NCI-H2196 treated with DMSO at 0.1 percent for 48 hours (cell line): Measurements from ENCODE around the gene FOXA3.
A peak's percentile ranks its signal among the peaks of the same experiment; 100 is the strongest.
"Not testable (repeated sequence)": the region's sequence is repeated elsewhere in the genome, so short reads cannot be mapped to it uniquely, and the experiment has no call there.

Experiments
- DNase-seq: peaks from one replicate; lab custom pipeline; 2025; ENCODE audit not compliant: unreplicated experiment; lab: John Stamatoyannopoulos, UW

The FOXA3 gene

DNA sequence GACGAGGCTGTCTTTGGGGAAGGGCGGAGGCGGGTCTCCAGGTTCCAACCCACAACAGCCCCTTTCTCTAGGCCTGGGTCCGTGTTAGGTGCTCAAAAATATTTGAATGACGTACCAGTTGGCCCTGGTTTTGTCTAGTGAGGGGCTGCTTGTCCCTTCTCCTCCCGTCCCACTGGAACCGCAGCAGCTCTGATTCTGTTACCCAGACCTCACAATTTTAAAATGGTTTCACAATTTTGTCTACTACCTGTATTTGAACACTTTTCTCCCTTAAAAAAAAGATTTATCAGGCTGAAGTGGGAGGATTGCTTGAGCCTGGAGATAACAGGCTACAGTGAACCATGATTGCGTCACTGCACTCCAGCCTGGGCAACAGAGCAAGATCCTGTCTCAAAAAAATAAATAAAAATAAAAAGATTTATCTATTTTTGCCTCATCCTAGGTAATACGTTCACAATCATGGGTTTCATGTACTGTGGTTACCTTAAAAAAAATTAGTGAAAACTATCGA lies 23.1 kb downstream of the FOXA3 start:
- no peak for DNase-seq

DNA sequence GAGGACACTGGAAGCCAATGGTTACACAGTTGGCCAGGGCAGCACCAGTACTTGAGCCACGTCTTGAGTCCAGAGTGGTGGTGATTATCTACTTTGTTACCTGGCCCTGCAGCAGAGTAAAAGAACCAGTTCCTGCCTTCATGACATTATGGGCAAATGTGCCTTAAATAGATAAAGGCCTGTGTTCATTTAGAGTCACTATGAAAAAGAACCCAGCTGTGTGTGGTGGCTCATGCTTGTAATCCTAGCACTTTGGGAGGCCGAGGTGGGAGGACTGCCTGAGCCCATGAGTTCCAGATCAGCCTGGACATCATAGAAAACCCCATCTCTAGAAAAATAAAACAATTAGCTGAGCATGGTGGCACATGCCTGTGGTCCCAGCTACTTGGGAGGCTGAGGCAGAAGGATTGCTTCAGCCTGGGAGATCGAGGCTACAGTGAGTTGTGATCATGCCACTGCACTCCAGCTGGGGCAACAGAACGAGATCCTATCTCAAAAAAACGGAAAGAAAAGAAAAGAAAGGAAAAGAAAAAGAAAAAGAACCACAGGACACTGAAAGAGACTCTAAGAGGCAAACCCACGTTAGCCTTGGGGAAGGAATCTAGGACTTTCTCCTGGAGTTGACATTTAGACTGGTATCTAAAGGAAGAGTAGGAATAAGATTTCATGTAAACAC lies 25.2 kb downstream of the FOXA3 start:
- no peak for DNase-seq

DNA sequence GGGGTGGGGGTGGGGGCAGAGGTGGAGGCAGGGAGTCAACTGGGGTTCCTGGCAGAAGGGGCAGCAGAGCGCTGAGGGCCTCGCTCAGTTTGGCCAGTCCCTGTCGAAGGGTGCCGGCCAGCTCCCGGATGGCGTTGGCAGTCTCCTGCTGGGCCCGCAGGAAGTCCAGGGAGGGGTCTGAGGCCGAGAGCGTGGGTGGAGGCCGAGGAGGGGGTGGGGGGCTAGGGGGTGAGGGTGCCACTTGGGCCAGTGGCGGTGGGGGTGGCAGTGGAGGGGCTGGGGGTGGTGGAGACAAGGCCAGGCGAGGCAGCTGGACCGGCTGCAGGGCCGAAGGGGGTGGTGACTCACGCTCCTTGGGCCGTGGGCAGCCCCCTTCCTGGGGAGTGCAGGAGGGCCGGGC lies 26.8 kb downstream of the FOXA3 start:
- no peak for DNase-seq

DNA sequence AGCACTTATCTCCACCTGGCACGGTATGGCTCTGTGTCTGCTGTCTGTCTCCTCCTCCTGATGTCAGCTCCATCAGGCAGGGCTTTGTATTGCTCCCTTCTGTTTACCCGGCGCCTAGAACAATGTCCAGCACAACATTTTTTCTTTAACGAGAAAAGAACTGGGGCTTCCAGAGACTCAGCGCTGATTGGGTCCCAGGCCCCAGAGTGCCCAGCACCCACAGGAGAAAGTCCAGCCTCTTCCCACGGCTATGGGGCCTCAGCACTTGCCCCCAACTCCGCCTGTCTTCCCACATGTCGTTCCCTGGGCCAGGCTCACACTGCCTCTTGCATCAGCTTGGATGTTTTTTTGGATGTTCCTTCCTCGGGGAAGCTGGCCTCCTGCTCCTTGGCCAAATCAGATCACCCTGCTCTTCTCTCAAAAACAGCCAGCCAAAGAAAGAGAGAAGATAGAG lies 31.4 kb downstream of the FOXA3 start:
- DNase-seq, result no peak

DNA sequence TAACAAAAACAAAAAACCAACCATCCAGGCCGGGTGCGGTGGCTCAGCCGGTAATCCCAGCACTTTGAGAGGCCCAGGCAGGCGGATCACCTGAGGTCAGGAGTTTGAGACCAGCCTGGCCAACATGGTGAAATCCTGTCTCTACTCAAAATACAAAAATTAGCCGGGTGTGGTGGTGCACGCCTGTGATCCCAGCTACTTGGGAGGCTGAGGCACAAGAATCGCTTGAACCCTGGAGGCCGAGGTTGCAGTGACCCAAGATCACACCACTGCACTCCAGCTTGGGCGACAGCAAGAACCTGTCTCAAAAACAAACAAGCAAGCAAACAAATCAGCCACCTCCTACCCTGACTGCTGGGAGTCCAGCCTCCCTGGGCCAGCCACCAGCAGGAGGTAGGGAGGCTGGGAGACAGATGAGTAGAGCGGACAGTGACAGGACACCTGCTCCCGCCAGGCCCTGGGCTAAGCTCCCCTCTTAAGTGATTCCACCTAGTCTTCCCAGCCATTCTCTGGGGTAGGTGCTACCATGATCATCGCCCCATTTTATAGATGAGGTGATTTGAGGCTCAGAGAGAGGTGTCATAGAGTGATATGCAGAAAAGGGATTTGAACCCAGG lies 32.0 kb downstream of the FOXA3 start:
- DNase-seq, result not testable (repeated sequence)

DNA sequence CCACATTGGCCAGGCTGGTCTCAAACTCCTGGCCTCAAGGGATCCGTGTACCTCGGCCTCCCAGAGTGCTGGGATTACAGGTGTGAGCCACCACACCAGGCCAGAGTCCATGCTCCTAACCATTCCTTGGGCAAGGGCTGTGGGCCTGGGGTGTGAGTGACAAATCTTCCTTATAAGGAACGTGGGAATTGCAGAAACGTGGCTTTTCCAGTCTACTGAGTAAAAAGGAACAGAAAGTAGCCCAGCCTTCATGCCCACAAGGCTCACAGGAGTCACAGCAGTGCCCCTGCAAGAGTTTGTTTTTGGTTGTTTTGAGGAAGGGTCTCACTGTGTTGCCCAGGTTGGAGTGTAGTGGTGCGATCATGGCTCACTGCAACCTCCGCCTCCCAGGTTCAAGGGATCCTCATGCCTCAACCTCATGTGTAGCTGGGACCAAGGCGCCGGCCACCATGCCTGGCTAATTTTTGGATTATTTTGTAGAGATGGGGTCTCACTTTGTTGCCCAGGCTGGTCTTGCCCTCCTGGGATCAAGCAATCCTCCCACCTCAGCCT lies 33.2 kb downstream of the FOXA3 start:
- DNase-seq, result no peak

DNA sequence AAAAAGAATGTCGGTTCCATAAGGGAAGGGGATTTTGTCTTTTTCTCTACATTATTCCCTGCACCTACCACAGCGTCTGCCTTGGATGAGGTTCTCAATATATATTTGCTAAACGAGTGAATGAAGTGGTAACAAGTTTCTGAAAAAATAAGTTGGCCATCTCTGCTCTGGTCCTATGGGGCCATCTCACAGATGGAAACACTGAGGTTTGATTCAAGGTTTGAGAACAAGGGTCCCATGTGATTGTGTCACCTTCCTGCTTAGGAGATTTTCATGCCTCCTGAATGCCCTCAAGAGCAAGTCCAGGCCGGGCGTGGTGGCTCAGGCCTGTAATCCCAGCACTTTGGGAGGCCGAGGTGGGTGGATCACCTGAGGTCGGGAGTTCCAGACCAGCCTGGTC lies 35.1 kb downstream of the FOXA3 start:
- no peak for DNase-seq

DNA sequence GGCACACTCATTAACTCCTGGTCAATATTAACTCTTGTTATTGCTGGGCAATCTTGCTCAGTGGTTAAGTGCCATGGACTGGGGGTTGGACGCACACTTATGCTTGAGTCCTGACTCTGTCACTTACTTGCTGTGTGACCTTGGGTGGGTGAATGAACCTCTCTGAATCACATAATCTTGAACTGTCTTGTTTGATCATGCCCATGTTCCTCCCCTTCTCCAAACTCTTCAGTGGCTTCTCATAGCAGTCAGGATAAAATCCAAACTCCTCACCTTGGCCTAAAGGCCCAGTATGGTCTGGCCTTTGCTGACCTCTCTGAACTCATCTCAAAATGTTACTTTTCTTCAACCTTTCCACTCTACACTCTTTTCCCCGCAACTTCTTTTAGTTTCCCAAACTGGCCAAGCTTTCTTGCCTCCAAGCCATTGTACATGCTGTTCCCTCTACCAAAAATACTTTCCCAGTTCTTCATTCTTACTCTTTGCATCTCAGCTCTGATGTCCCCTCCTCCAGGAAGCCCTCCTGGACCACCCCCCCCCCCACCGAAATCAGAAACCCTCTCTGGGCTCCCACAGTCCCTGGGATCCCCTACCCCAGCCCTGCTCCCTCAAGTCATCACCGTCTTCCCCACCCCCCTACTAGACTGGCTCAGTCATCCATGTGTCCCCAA lies 35.9 kb downstream of the FOXA3 start:
- no peak for DNase-seq

DNA sequence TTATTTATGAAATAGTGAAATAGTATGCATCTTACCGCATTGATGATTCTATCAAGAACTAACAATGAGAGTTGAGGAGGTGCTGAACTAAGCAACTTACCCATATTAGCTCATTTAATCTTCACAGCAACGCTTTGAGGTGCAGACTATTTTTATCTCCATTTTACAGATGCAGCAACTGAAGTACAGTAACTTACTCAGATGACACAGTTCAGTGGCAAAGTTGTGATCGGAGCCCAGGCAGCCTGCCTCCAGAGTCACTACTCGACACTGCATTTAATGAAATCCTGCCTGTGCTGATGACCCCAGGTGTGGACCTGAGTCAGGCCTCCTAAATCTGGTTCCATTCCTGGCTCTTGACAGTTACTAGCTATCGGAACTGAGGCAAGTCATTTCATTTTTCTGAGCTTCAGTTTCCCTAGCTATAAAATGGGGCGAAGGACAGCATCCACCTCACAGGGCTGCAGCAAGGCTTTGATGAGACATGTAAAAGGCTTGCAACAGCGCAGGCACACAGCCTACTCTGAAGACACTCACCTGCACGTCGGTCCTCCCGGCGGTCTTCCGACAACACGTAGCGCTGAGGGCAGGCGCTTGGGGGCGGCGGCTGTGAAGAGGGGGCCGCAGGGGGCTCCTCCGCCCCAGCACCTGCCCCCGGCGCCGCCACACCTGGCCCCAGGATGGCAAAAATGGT lies 36.8 kb downstream of the FOXA3 start:
- no peak for DNase-seq

DNA sequence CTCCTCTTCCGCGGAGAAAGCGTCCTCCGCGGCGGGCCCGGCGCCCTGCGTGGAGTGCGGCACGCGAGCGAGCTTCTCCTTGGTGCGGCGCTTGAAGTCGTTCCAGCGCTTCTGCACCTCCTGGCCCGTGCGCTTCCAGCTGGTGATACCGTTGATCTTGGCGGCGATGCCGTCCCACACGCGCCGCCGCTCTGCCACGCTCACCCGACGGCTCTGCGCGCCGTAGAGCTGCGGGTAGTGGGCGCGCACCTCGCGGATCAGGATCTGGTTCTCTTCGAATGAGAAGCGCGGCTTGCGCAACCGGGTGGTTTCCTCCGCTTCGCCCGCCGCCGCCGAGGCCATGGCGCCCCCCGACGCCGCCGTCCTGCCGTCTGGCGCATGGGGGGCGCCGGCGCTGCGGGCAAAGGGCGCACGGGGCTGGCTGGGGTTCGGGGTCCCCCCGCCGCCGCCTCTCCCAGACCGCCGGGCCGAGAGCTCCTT lies 37.3 kb downstream of the FOXA3 start:
- DNase-seq, result no peak

DNA sequence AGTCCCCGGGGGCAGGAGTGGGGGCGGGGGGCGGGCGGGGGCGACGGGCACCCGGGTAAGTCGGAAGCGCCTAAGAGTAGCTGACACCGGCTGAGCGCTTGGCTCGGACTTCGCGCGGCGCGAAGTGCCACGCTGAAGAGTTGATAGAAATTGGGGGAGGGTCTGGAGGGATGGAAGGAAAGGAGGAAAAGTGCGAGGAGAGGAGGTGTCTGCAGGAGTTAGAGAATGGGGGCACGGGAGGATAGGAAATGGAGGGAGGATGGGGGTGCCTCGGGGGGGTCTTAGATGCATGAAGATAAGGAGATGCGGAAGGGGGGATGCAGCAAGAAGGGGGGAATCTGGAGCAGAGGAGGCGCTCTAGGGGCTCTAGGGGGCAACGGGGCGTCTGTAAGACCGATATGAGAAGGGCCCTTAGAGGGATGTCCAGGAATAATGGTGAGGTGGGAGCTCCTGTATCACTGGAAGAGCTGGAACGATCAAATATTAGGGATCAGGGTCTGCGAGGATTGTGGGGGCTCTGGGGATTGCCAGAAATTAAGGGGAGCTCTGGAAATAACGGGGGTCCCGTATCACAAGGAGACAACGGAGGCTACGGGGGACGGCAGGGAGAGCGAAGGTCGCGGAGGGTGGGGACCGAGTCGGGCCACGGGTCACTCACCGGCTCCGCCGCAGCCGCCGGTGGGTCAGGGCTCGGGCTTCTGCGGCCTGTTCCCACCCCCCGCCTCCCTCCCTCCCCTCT lies 38.0 kb downstream of the FOXA3 start, which contains the start of gene MYPOP:
Gene MYPOP, minus strand, starts transcription at position 702 of the 739 bp plus-strand sequence. CDS start 840 bp downstream, outside the sequence.
- no peak for DNase-seq

DNA sequence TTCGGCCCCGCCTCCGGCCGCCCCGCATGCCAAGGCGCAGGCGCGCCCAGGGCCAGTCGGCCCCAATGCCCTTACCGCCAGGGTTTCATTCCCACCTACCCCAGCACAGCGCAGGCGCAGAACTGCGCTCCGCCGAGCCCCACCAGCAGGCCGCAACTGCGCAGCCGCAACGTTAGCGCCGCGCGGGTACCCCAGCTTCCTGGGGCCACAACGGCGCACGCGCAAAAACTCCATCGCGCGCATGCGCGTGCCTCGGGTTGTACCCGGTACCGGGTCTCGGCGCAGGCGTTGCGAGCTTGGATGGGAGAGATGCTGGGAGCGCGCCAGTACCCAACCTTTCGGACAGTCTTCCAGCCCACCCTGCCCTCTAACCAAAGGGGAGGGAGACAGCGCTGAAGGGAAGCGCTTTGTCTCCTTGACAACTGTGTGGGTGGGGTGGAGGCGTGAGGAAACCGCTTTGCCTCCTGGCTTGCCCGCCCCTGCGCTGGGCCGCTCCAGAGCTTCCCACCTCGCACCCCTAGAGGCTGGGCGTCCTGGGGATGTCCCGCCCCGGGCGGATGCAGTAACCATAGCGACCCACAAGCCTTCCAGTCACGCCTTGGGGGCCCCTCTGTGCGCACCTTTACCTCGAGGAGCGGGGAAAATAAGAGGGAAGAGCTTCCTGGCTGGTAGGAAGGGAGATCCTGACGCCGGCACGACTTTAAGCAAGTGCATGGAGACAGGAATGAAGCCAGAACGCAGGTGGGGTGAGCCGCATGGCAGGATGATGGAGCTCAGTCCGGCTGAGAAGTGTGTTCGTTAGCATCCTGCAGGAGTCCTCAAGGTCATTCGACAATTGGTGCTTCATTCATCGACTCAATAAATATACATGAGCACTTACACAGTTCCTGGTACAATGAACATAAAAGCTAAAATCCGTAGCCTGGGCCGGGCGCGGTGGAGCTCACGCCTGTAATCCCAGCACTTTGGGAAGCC lies 38.8 kb downstream of the FOXA3 start:
- DNase-seq, result peak; percentile 95

DNA sequence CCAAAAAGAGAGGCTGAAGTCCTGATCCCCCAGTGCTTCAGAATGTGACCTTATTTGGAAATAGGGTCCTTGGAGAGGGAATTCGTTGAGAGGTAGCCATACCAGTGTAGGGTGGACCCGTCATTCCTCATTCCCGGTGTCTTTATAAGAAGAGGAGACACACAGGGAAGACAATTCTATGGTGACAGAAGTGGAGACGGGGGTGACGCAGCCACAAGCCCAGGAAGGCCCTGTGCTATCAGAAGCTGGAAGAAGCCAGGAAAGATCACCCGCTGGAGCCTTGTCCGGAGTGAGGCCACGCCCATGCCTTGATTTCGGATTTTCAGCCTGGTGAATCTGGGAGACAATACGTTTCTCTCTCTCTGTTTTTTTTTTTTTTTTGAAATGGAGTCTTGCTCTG lies 40.9 kb downstream of the FOXA3 start:
- no peak for DNase-seq

DNA sequence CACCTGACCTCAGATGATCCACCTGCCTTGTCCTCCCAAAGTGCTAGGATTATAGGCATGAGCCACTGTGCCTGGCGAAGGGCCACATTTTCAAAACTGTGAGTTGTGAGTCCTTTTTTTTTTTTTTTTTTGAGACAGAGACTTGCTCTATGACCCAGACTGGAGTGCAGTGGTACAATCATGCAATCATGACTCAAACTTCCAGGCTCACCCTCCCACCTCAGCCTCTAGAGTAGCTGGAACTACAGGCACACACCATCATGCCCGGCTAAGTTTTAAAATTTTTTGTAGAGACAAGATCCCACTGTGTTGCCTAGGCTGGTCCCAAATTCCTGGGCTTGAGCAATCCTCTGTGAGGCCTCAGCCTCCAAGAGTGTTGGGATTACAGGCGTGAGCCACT lies 42.1 kb downstream of the FOXA3 start:
- DNase-seq, result no peak

DNA sequence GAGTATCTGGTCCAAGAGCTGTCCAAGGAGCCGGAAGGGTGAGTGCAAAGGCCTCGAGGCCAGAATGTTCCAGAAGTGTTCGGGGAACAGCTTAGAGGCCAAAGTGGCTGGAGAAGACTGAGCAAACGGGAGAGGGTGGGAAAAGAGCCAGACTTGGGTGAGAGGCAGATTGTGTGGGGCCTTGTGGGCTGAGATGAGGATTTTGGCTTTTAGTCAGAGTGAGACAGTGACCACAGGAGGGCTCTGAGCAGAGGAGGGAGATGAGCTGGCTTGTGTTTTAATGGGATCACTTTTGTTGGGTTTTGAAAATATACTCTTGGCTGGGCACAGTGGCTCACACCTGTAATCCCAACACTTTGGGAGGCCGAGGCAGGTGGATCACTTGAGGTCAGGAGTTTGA lies 44.8 kb downstream of the FOXA3 start:
- DNase-seq, result no peak

DNA sequence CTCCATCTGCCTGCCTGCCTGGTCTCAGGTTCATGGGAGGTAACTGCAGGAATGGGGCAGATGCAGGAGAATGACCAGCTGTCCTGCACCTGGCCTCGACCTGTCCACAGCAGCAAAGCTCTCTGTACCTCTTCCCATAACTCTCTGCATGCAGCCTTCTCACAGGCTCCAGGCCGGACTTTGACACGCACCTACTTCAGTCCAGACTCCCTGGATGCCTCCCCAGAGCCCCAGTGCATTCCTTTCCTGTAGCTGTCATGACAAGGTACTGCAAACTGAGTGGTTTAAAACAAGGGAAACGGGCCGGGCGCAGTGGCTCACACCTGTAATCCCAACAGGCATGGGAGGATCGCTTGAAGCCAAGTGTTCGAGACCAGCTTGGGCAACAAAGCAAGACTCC lies 47.2 kb downstream of the FOXA3 start:
- no peak for DNase-seq

DNA sequence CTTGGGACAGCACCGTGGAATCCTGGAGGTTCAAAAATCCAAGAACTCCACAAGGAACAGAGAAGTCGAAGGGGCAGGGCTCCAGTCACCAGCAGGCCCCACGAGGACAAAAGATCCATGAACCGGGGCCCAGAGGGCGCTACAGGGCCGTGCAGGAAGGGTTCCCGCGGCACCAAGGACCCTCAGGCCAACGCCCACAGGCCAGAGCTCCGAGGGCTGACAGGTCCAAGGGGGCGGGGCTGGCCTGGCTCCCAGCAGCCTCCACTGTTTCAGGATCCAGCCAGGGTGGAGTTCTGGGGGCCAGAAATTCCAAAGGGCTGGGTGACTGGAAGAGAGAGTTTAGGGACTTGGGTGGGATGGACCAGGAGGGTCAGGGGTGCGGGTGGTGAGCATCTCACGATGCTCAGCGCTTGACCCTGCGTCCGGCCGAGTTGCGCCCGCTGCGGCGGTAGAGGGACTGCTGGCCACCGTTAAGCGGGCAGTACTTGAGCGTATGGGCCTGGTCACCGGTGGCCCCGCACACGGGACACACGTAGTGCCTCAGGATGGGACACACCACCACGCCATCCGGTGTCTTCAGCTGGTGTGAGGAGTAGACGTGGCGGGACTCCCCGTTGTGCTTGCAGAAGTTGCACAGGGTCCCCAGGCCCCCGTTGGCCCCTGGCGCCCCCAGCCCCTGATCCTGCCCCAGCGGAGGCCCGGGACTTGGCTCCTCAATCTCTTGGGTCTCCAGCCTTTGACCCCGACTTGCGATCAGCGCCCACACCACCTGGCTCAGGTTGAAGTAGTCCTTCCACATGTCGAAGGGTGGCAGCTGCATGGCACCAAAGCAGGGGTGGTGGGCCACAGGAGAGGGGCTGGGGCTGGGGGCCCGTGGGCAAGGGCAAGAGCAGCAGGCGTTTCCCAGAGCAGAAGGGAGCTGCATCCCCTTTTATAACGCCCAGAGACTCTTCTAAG lies 50.0 kb downstream of the FOXA3 start, which contains the start of gene NANOS2:
Gene NANOS2, minus strand, starts transcription at position 905 of the 957 bp plus-strand sequence. Its CDS starts 85 bp downstream, at position 820.
- DNase-seq, result no peak
